SIG-M5 treated with dmso at 0.1 percent for 504 hours (cell line): ENCODE data around the gene SLC9A8.

Source experiments
- DNase-seq: peaks from one replicate; lab custom pipeline; 2025; ENCODE audit not compliant: unreplicated experiment; lab: John Stamatoyannopoulos, UW

Gene SLC9A8

DNA sequence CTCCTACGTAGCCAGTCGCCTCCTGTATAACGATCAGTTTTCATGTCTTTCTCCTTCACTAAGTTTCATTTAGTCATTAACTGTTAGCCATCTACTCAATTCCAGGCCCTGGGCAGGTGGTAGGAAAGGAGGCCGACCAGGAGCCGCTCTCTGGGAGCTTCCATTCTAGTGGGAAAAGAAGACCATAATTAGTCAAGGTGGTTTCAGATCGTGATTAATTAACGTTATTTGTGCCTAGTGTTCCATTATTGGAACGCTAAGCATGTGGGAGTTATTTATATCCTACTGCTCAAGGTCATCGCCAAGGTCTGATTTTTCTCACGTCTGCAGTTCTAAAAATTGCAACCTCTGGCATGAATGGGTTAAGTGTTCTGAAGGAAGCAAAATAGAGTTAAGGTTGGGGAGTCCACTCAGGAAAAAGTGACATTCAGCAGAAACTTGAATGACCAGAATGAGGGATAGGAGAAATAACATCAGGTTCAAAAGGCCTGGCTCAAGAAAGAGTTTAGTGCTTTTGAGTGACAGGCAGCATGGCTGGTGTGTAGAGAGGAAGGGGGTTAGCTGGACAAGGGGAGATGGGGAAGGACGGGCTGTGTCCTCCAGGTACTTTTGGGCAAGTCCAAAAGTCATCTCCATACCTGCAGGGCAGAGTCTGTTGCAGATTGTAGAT, 812 bp downstream of the SLC9A8 start:
- DNase-seq: peak; percentile 26

DNA sequence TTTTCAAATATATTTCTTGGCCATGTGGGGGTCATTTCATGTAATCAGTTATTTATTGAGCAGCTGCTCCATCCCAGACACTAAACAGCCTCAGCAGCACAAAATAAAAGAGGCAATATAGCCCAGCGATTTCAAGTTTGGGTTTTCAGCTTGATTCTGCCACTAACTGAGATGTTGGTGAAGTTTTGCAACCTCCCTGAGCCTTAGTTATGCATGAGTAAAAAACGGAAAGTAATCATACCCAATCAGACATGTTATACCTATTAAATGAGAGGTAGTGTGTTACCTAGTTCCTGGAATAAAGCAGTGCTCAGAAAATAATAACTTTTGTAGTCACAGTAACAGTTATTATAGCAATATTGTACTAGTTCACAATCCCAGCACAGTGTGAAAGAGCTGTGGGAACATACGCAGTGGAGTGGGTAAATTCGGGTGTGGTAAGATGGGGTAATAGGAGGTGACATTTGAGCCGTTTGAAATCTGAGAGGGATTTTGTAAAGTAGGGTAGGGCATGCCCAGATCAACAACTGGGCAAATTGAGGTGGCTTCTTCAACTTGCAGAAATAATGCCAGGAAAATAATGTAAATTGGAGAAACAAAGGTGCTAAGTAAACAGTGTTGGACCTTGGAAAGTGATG, 1.5 kb downstream of the SLC9A8 start:
- DNase-seq: peak; percentile 76

DNA sequence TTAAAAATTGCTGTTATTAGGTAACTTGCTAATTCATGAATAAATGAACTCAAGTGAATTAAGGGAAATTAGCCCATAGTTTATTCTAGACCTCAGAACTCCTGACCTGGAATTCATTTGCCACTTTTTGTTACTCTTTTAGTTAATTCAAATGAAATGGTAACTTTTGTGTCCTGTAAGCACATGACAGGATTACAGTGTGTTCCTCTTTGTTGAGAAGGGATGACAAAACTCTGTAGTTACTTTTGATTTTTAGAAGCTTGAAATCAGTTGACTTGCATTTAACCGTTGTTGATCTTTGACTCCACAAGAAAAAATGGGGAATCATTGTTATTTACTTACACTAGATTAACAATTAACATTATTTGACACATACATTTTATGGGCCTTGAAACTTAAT, 6.2 kb downstream of the SLC9A8 start:
- DNase-seq: no peak

DNA sequence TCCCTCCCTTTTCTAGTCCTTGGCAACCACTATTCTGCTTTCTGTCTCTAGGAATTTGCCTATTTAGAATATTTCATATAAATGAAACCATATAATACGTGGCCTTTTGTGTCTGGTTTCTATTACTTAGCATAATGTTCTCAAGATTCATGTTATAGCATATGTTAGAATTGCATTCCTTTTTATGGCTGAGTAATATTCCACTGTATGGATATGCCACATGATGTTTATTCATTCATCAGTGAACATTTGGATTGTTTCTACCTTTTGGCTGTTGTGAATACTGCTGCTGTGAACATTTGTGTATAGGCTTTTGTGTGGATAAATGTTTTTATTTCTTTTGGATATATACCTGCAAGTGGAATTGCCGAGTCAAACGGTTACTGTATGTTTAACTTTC, 7.1 kb downstream of the SLC9A8 start:
- no peak for DNase-seq

DNA sequence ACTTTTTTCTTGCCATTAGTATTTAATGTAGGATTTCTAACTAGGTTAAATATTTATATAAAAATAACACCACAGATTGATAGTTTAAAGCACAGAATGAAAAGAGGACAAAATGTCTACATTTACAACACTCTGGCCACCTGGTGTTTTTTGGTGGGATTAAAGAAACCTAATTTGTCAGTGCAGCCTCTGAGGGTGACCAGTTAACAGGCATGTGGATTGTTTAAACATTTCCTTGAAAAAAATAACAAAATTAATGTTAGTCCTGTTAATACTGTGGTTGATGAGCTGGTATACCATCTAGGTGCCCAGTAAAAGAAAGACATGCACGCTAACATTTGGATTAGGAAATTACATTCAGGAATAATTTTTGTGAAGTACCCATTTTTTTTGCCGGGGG, 8.8 kb downstream of the SLC9A8 start:
- DNase-seq: no peak

DNA sequence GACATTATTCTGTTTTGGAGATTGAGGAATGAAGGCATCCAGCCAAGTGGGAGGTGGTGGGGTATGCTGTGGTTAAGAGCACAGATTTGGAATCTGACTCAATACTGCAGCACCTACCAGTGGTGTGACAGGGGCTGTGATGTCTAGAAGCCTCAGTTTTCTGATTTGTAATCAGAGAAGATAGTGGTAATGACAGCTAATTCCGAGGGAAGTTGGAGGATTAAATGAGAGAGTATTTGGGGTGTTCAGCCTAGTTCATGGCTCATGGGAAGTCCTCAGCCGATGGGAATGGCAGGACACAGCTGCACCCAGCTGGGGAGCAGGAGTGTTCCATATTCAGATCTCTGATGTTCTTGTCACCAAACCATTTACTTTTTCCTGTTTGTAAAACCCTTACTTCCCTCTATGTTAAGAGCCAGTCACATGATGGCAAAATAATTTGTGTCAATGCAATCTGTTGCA, 9.3 kb downstream of the SLC9A8 start:
- no peak for DNase-seq

DNA sequence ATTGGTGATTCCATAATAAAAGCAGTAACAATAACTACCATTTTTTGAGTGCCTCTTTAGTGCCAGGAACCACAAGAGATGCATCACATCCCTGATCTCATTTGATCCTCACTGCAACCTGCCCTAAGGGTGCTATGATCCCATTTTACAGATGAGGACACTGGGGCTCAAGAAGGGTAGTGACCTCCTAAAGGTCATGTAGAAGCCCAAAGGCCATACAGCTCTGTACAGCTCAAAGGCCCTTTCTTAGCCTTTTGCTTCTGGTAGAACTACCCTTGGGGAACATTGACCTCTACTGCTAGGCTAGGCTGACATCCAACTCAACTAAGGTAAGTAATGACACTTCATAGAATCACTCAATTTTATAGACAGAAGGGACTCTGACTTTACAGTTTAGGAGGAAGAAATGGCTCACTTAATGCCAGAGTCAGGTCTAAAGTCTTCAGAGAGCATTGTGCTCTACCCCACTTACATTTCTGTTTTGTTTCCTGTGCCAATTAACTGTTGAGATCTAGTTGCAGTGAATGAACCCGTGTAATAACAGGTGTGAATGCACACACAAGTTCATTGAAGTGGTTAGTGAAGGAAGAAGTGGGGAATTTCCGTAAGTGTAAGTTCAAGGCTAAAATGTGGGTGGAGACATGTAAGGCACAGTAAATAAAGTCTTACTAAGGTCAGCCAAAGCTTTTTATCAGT, 10.7 kb downstream of the SLC9A8 start:
- no peak for DNase-seq

DNA sequence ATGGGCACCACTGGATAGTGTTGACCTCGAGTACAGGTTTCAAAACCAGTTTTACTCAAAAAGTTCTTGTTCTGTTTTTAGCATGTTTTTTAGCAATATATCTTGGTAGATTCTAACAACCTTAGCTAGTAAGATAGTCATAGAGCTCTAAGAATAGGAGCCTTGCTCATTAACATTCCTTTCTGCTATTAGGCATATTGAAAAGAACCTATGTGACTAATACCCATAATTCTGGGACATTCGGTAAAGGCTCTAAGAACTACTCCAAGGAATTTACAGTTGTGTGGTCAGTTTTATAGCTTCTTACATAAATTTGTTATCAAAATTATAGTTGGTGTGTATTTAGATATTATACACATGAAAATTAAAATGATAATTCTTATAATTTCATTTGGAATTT, 11.6 kb downstream of the SLC9A8 start:
- no peak for DNase-seq

DNA sequence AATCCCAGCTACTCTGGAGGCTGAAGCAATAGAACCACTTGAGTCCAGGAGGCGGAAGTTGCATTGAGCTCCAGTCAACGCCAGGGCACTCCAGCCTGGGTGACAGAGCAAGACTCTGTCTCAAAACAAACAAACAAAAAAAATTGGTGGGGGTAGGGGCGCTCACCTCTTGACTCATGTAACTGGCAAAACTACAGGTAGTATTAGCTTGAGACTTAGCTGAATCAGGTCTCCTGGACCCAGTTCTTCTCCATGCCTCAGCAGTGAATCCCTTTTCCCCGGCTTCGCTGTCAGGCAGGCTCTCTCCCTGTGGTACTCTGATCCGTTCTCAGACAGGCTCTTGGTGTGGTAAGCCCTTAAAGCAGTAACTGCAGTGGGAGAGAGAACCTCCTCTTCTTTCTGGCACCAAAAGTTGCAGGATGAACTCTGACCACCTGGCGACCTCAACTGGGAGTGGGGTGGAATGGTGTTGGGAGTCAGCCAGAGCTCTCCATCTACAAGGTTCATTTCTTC, 12.9 kb downstream of the SLC9A8 start:
- DNase-seq: no peak

DNA sequence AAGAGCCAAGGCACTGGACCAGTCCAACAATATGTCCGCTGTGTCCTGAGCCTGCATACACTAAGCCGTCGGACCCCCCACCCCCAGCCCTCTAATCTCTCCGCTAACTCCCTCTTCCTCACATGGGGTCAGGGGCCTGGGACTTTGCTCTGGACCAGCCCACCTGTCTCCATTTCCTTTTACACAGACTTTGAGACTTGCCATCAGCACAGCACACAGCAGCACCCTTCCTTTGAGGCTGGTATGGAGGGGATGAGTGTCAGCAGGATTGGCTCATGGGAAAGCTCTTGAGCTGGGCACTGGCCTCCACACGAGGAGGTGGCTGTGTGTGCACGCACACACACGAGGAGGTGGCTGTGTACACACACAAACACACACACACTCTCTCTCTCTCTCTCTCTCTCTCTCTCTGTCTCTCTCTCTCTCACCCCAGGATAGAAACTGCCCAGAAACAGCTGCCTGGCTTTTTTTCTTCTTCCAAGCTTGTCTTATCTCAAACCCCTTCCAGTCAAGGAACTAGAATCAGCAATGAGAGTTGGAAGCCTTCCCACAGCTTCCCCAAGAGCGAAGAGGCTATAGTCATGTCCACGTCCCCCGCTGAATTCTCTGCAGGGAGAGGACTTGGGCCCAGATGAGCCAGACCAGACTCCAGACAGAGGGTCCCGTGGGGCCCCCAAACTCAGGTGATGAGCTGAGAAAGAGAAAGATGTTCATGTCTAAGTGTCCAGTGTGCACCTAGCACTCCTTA, 18.6 kb downstream of the SLC9A8 start:
- DNase-seq: no peak

DNA sequence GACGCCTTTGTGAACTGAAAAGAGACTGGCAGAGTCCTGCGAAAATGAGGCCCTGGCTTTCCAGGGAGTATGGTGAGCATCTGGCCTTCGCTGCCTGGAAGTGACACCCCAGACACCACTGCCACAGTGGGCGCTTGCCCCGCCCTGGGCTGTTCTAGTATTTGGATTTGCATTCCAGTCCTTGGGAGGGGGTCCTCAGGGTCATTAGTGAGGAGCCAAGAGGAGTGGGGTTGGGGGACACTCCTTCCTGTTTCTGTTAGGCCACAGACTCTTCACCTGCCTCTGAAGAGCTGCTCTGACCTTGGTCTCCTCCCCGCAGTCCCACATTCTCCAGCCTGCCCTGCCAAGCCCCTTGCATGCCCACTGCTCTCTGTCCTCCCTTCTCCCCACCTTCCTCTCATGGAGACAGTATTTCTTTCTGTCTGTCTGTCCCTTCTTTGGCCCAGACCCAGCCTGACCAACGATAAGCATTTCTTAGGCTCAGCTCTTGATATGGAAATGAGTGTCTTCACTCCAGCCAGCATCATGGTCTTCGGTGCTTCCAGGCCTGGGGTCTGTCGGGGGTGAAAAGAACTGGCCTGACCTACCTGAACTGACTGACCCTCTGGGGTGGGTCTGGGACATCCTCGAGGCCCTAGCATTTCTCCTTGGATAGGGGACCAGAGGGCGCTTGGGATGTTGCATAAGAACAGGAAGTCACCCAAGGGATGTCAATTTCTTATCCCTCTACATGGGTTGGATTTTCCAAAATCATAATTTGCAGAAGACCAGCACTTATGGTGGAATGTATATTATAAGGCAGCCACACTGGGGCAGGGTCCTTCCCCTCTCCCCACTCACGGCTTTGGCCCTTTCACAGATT, 19.4 kb downstream of the SLC9A8 start:
- no peak for DNase-seq

DNA sequence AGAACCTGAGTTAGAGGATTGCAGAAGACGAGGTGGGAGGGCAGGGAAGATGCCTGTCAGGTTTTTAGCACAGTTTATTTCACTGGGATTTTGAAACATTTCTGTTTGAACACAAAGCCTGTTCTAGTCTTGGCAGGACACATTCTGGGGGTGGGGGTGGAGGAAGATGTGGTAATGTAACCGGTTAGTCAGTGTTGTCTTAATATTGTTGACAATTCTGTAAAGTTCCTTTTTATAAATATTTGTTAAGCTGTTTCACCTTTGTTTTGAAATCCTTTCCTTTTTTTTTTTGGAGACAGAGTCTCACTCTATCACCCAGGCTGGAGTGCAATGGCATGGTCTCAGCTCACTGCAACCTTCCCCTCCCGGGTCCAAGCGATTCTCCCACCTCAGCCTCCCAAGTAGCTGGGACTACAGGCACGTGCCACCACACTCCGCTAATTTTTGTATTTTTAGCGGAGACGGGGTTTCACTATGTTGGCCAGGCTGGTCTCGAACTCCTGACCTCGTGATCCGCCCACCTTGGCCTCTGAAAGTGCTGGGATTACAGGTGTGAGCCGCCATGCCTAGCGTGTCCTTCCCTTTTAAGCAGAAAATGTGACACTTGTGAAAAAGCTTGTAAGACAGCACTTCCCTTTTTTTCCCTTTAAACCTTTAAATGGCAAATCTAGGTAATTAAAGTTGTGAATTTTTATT, 20.2 kb downstream of the SLC9A8 start:
- peak; percentile 62 for DNase-seq

DNA sequence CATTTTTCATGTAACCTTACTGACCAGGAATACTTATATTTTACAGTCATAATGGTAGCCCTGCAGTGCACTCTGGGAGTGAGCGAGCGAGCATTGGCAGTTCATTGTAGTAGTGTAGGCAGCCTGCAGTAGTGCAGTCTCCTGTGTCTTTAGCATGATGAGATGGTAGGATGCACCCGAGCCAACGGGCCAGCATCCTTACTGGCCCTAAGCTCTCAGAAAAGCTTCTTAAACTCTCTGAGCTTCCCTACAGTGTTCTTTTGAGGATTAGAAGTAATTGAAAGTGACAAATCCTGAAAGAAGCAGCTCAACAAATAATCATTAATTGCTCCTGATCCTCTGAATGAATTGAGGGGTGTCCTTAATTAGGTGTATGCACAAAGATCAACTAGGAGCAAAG, 20.9 kb downstream of the SLC9A8 start:
- DNase-seq: no peak

DNA sequence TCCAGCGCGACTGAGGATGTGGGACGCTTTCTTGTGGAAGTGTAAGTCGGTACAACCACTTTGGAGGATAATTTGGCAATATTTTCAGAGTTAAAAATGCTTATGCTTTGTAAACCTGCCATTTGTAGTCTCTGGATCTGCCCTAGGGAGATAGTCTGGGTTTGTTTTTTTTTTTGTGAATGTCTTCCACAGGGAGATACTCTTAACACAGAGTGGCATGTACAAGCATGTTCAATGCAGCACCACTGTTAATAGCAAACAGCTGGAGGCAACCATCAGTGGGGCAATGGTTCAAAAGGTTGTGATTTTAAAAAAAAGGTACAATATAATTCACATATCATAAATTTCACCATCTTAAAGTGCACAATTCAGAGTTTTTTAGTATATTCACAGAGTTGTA, 22.4 kb downstream of the SLC9A8 start:
- no peak for DNase-seq

DNA sequence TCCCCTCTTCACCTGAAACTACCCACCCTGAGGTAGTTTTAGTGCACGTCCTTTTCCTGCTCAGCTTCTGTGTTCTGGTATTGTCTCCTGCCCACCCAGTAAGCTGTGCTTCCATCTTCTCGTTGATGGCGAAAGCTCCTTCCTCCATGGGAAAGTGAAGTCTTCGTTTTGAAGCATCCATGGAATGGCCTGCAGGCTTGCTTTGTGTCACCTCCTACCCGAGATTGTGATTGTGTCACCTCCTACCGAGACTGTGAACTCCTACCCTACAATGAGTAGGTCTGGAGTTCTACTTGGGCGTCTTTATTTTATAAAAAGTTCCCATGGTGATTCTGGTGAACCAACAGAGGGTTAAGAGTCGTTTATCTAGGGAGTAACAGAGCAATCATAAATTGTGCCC, 25.9 kb downstream of the SLC9A8 start:
- no peak for DNase-seq

DNA sequence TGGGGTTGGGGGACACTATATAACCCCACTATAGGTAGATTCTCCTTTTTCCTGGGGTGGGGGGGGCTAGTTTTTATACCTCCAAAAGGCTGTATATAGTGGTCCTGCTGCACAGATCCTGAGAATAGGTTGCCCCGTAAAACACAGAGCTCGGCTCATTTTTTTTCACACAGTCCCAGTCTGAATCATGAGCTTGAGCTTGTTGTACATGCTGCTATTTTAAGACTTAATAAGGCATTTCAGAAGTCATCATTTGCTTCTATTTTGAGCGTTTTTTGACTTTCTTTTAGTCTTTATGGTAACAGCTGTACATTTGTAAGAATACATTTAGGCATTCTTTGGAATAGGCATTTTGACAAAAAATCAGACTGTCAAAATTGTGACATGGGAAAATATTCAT, 30.5 kb downstream of the SLC9A8 start:
- no peak for DNase-seq

DNA sequence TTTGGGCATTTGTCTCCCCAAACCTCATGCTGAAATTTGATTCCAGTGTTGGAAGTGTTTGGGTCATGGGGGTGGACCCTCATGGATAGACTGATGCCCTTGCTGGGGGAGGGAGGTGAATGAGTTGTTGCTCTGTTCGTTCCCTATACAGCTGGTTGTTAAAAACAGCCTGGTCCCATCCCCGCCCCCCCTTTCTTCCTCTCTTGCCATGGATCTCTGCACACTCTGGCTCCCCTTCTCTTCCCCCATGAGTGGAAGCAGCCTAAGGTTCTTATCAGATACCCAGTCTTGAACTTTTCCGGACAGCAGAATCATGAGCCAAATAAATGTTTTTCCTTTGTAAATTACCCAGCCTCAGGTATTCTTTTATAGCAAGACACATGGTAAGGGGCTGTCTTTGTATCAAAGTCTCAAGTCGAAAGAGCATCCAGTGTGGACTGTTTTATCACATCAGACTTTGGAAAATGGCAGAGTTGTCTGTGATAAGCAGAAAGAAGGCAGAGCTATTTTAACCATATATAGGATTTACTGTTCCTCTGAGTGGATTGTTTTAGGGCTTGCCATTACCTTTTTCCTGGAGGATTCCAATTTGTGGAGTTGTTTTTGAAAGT, 31.2 kb downstream of the SLC9A8 start:
- DNase-seq: no peak

DNA sequence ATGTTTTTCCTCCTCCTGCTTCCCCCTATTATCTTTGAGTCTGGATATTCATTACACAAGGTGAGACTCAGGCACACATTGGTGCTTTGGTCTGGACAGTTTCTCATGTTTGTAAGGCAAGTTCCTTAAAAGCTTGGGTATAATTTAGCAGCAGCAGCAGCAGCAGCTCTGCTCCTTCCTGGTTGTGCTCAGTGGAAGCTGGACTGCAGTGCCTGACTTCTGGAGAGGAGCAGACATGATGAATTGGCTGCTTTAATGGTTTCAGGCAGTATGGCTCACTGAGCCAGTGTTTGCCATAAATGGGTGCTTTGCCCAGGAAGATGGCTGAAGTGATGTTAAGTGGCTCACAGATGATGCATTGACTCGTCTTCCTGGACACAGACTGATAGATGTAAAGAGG, 32.4 kb downstream of the SLC9A8 start:
- DNase-seq: no peak

DNA sequence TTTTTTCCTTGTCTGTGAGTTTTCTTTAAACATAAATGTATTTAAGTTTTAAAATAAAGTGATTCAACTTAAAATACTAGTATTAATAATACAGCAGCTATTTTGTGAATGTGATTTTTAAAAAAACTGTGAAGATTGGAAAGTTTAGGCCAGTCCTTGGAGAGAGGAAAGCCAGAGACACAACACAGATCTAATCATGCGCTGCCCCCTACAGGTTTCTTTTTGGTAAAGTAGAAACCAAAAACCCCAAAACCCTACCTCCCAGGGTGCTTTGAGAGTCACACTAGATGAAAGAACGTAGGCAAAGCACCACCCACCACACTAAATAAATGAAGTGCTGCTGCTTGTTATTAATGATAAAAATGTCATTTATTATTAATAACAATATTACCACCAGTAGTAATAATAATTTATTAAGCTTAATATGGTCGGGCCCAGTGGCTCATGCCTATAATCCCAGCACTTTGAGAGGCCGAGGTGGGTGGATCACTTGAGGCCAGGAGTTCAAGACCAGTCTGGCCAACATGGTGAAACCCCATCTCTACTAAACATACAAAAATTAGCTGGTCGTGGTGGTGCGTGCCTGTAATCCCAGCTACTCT, 33.7 kb downstream of the SLC9A8 start:
- DNase-seq: peak; percentile 81
